ENCODE measurements around the gene SEBOX.

SEBOX gene, protein sequence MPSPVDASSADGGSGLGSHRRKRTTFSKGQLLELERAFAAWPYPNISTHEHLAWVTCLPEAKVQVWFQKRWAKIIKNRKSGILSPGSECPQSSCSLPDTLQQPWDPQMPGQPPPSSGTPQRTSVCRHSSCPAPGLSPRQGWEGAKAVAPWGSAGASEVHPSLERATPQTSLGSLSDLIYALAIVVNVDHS

DNA sequence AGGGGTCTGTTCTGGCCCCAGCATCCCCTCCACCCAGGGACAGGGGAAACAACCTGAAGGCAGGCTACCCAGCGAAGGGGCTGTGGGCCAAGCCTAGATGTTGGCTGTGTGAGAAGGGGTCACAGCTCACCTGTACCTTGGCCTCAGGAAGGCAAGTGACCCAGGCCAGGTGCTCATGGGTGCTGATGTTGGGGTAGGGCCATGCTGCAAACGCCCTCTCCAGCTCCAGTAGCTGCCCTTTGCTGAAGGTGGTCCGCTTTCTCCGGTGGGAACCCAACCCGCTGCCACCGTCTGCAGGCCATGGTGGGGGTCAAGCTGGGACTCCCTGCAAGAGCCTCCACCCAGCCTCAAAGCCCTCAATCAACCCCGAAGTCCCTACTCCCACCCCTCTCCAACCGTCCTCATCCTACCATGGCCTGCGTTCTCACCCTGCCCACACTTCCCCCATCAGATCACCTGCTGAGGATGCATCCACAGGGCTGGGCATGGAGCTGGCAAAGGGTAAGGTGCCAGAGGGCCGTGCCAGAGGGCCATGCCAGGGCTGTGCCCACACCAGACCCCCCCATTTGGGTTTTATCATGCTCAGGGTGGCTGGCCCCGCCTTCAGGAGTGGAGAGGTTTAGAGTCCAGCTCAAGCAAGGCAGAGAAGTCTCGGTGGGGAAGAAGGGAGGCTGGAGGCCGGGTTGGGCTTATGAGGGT is at the start of gene SEBOX:
TSS of gene SEBOX (minus strand) at position 535 of the 699 bp plus-strand sequence. CDS start at position 487, 48 bp downstream.
- DNase-seq (ENCODE audit: low spot score), result no peak

DNA sequence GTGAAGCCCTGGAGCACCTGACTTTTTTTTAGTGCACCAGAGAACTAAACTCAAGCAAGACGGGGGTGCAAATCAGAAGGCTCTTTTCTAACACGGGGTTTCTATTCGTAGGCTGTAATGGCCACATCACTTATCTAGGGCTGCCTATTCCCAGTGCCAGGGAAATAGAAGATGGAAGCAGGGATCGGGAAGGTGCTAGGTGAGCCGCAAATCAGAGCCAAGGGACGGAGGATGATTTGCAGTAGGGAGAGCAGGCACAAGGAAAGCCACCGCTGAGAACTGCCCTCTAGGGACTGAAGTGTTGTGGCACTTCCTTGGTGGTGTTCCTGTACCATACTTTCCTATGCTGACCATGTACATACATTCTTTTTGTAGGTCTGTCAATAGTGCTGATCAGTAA is 48.8 kb upstream of the SEBOX start:
- no peak for DNase-seq (ENCODE audit: low spot score)

DNA sequence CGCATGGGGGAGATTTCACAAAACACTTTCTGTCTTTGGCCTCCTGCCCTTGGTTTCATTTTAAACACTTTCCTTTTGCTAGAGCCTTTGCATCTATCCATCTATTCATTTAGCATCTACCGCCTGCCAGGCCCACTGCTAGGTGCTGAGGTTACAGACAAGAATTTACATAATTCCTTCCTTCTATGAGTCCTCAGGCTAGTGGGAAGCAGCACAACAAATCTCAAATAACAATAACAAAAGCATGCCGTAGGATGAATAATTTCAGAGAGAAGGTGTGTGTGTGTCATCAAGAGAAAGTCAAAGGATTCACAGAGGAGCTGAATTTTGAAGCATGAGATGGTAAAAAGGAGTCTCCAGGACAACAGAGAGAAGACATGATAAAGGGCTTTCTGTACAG is 47.1 kb upstream of the SEBOX start:
- no peak for DNase-seq (ENCODE audit: low spot score)

DNA sequence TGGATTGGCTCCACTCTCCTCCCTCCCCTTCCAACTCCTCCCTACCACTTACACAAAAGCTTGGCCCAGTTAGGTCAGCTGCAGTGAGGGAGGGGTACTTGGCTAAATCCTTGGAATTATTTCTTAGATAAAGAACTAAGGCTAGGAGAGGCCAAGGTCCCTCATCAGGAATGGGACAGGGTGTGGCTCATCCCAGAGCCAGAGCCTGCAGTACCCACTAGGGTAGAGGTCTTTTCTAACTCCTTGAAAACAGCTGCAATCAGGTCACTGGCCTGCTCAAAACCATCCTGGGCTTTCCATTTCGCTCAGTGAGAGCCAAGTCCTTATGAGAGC is 42.9 kb upstream of the SEBOX start:
- DNase-seq (ENCODE audit: low spot score), result no peak

DNA sequence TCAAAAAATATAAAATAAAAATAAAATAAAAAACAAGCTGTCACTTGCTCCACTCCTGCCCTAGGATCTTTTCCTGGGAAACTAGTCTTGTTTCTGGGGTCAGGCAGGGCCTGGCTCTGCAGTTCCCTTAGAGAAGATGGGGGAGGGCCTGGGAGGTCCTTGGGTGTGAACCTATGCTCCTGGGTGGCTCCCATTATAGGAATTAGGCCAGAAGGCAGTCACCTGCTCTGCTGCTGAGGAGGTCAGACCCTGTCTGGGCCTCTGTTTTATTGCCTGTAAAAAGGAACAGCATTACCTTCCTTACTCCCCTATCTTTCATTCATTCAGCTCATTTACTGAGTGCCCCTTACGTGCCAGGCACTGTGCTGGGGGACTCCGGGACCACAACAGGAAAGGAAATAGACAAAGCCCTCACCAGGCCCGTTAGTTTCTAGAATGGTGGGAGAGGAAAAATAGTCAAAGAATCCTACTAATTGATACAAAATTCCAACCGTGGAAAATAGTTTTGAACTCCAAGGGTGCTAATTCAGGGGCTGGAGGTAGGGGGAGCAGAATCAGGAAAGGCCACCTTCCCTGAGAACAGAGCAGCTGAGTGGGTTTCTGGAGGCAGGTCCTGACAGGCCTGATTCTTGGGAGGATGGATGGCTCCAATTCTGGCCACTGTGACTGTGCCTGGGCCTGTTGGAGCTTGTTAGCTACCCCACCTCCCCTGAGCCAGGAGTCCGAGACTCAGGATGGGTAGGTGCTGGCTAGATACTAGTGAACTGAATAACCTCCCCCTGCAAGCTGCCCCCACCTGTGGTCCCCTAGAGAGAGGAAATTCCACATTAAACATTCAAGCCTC is 42.4 kb upstream of the SEBOX start:
- no peak for DNase-seq (ENCODE audit: low spot score)

DNA sequence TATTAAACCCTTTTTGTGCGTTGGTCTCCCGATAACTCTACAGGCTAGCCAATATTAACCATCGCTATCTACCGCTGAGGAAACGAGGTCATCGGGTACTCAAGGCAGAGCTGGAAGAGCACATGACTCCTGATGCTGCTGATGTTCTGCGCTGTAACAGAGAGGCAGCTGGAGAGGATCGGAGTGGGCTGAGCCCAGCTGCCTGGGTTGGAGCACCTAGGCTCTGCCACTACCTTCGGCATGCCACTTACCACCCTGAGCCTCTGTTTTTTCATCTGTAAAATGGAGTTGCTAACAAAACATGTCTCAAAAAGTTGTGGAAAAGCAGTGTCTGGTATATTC is 41.4 kb upstream of the SEBOX start:
- no peak for DNase-seq (ENCODE audit: low spot score)

DNA sequence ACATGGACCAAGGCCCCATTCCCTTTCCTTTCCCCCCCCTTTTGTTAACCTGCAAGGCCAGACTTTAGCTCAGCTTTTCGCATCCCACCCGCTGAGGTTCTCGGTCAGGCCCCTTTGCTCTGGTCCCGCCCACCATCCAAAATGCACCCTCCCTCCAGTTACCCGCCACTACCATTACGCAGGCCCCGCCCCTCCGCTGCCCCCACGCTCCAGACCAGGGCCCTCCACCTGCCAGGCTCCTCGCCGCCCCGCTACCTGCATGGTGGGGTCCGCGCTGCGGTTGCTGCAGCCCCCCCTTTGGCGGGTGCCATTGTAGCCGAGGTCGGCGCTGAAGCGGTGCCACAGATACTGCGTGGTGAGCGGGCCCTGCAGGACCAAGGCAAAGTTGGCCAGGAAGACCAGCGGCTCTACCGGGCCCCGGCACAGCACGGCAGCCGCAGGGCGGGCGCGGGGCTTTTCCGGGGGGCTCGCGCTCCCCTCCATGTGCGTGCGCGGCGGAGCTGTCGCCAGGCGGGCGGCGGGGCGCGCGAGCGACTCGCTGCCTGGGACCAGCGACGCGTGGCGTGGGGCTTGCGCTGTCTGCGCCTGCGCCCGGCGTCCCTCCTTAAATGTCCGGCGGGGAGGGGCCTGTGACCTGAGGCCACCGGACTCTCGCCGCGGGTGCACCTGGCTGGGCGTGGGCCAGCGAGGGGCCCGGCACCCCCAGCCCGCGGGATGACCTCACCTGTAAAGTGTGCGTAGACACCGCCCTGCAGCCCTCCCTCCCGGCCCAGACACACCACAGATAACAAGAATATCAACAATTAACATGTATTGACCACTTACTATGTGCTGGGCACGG is 40.9 kb upstream of the SEBOX start, which contains the start of gene SLC46A1:
TSS of gene SLC46A1 (minus strand) at position 581 of the 841 bp plus-strand sequence. CDS start at position 483, 98 bp downstream.
- DNase-seq (ENCODE audit: low spot score), result peak; percentile 72

DNA sequence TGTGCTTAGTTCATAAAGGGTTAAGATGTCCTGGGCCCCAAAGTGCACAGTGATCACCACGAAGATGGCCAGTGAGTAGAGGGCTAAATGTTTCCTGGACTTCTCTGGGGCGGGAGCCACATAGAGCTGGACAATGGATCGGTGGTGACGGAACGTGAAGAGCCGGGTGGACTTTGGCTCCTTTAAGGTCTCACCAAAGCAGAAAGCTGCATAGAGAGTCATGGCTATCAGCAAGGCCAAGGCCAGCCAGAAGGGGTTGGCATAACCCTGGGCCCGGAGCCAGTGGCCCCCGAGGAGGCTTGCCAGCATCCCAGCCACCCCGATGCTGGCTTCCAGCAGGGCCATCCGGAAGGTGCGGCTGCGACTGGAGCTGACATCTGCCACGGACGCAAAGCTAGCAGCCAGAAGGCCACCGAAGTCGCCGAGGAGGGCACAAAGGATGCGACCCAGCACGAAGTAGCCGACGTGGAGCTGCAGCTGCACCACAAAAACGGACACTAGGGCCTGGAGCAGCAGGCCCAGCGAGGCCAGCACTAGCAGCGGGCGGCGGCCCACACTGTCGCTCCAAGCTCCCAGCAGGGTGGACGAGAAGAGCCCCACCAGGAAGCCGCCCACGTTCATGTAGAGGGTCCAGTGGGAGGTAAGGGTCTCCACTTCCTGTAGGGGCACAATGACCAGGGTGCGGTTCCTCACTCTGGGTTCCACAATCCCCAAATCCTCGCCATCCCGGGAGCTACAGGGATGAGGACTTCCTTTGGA is 40.0 kb upstream of the SEBOX start:
- DNase-seq (ENCODE audit: low spot score), result no peak

DNA sequence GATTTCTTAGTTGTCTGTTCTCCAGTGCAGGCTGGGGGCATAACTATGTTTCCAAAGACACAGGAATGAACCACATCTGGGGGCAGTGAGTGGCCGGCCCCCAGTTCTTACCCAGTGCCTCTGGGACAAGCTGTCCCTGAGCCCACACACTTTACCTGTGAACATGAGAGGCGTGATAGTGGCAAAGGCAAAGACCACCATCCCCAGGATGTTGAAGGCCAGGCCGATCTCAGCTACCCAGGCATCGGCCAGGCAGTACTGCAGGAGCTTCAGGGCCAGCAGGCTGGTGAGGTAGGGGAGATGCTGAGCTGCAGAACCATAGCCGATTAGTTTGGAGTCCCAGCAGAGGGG is 39.4 kb upstream of the SEBOX start:
- DNase-seq (ENCODE audit: low spot score), result no peak

DNA sequence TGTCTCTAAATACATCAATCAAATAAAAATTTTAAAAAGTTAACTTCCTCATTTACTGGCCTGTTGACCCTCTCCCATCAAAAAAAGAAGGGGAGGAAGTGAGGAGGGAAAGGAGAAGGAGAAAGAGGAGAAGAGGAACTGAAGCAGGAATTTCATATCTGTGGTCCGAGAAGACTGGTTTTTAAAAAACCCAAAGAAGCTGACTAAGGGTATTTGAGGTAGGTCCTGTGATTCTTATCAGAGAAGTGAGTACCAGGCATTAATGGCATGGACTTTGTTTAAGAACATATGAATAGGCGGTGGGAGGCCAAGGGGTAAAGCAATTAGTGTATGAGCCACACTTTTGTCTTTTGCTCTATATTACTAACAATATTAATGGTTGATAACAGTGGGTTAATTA is 39.0 kb upstream of the SEBOX start:
- no peak for DNase-seq (ENCODE audit: low spot score)

DNA sequence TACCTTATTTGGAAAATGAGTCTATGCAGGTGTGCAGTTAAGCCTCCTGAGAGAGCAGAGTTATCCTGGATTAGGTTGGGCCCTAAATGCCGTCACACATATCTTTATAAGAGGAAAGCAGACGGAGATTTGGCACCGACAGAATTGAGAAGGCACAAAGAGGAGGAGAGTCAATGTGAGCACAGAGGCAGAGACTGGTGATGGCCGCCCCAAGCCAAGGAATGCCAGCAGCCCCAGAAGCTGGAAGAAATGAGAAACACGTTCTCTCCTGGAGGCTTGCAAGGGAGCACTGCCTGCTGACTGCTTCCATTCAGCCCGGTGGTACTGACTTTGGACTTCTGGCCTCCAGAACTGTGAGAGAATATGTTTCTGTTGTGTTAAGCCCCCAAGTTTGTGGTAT is 37.8 kb upstream of the SEBOX start:
- DNase-seq (ENCODE audit: low spot score), result no peak

DNA sequence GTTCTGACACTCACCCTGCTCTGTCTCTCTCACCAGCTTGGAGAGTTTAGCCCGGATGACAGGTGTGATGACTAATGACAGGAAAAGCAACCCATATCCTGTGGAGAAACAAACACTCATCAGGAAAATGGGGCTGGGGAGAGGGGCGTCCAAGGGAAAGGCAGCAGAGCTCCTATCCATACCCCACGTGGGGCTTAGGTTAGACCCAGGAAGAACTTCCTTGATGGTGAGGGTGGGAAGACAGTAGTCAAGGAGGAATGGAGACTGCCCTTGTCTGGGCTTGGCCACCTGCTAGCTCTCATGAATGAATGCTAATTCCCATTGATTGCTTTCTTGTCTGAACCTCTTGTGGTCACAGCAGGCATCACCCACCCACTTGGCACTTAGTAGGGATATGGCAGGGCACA is 37.2 kb upstream of the SEBOX start:
- DNase-seq (ENCODE audit: low spot score), result no peak

DNA sequence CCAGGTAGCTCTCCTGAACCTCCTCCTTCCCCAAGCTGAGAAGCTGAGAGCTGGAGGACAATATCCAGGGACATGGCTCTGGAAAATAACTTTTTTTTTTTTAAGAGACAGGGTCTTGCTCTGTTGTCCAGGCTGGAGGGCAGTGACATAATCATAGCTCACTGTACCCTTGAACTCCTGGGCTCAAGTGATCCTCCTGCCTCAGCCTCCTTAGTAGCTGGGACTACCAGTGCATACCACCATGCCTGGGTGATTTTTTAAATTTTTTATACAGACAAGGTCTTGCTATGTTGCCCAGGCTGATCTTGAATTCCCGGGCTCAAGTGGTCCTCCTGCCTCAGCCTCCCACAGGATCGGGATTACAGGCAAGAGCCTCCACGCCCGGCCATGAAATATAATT is 34.8 kb upstream of the SEBOX start:
- no peak for DNase-seq (ENCODE audit: low spot score)

DNA sequence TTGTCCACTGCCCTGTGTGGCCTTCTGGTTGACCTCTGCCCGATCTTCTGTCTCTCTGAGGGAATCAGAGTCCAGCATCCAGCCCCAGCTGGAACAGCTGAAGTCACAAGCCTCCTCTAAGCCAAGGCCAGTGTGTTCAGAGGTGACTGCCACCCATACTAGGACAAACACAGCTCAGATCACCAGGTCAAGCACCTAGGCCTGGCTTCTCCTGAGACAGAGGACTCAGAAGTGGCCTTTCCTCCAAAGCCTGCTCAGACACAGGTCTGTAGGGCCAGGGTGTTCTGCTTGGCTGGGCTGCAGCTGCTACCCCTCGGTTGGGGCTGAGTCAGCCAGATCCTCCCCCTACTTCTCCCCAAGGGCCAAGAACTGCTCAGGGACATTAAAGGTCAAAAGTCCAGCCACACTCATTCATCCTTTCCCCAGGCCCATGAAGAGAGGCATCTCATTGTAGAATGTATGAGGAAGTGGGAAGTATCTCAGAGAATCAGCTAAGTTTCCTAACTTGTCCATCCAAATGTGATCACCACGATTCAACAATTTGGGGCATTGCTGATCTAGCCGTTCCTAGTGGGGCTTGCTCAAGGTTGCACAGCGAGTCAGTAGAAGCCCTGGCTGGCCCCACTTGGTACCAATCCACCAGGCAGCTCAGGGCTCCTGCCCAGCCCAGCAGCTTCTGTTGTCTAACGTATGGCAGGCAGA is 33.4 kb upstream of the SEBOX start:
- DNase-seq (ENCODE audit: low spot score), result no peak

DNA sequence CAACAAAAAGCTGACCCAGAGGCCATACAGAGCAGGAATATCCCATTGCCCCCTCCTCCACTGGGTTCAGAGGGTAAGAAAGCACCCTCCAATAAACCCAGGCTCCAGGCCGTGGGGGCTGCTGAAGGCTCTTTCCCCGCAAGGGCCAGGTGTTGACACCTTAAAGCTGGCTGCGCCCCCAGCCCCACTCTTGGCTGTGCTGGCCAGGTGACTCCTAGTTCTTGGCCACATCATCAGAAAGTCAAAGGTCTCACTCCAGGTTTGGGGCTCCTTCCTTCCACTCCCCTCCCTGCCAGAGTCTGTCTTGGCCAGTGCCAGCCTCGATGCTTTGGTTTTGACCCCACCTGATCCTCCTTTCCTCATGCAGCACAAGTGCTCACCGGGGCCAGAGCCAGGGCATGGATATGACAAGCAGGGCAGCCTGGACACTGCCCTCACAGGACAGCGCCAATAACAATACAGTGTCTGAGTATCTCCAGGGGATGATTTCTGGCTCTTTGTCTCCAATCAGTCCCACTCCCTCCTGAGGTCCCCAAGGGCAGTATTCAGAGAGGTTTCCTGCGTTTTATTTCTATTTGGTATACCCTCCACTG is 32.8 kb upstream of the SEBOX start:
- no peak for DNase-seq (ENCODE audit: low spot score)

DNA sequence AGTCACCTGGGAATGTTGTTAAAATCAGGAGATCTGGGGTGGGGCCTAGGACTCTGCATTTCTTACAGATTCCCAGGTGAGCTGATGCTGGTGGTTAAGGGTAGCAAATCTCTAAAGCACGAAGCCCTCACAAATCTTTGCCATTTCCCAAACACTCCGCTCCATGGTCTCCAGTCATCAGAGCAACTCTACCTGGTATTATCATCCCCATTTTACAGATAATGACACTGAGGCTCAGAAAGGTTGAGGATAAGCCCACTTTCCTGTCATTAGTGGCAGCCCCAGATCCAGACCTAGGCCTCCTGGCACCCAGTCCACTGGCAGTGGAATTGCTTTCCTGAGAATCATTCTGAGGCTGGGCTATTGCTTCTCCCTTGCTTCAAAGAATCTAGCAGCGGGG is 32.3 kb upstream of the SEBOX start:
- DNase-seq (ENCODE audit: low spot score), result no peak

DNA sequence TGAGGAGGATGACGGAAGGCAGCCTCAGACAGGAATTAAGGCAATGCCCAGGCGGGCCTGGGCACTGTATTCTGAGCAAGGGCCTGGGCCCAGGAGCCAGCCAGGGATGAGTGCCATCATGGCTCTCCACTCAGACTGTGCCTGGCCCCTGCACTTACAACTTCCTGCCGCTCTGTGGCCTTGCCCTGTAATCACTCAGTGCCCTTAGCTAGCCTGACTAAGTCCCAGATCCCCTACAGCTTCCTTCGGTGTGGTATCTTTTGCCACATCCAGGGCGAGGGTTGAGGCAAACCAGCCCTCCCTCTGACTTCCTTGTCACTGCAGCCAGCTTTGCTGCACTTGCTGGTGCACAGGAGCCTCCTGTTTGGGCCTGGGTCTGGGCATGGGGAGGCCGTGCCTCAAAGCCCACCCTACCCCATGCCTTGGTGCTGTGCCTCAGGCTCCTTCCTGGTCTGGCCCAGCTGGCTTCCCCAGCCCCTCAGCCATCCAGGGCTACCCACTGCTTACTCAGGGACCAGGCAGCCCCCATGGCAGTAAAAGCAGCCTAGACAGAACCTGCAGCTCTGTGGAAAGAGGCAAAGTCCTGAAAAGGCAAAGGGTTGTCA is 31.7 kb upstream of the SEBOX start:
- DNase-seq (ENCODE audit: low spot score), result no peak

DNA sequence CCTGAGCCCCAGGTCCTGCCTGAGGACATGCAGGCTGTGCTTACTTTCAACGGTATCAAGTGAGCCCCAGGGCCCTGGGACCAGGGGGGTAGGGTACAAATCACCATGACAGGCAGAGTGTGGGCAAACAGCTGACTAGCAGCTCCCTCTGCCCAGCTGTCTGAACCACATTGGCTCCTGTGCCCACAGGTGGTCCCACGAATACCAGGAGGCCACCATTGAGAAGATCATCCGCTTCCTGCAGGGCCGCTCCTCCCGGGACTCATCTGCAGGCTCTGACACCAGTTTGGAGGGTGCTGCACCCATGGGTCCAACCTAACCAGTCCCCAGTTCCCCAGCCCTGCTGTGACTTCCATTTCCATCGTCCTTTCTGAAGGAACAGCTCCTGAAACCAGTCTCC is 31.0 kb upstream of the SEBOX start:
- no peak for DNase-seq (ENCODE audit: low spot score)

DNA sequence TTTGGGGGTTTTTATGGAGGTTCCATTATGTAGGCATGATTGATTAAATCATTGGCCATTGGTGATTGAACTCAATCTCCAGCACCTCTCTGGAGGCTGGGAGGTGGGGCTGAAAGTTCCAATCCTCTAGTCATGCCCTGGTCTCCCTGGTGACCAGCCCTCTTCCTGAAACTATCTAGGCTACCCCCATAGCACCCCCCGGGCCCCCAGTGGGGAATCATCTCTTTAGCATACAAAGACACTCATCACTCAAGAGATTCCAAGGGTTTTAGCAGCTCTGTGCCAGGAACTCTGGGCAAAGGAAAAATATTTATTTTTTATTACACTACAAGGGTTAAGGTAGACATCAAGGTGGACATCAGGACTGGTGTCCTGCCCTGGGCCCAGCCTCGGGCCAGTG is 30.4 kb upstream of the SEBOX start:
- no peak for DNase-seq (ENCODE audit: low spot score)

Data from Ammon's horn (tissue), 1 donor.